ENCODE results near the gene SAMD3. TPM values are rescaled to one million over a fixed set of nuclear protein-coding genes. Genes with fewer than 3 reads are reported as not detected.

The SAMD3 gene
- total RNA-seq, 1 experiment from 2014 or later = 0.39 TPM

DNA sequence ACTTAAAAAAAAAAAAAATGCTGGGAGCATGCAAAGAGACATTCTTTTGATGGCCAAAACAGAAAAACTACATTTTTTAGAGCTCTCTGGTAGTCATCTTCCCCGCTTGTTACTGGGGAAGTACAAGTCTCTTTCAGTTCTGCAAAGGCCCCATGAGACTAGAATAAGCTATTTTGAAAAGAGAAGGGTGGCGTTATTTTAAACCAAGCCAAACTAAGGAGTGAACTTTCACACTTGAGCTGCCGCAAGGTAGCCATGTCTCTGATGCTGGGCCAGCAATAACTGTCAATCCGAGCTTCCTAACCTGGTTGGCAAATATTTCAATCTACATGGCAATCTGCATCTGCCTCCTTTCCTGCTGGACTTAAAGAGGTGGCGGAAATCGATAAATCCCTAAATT, 107.7 kb downstream of the SAMD3 start:
- H3K4ac ChIP-seq (ENCODE audit: low read depth, low read length) = no peak overlapping the region
- no peaks in the 10 kb centered on the region for H3K79me1 ChIP-seq (ENCODE audit: insufficient read depth, low read depth, low read length, poor library complexity, severe bottlenecking)
- H3K23me2 ChIP-seq (ENCODE audit: insufficient read length, low read depth, low read length, poor library complexity, severe bottlenecking) = no peaks in the 10 kb centered on the region
- no peak overlapping the region for H3T11ph ChIP-seq (ENCODE audit: low read length)
- no peak overlapping the region for H3K4me2 ChIP-seq (ENCODE audit: insufficient read depth, insufficient read length, low read length)
- no peak overlapping the region for H3K14ac ChIP-seq (ENCODE audit: insufficient read depth, low read length)
- no peak overlapping the region for H2BK5ac ChIP-seq (ENCODE audit: insufficient read length, low read length)
- no peak overlapping the region for H3K9ac ChIP-seq (ENCODE audit: extremely low read depth, insufficient read length, low read length)
- no peak overlapping the region for H2BK20ac ChIP-seq (ENCODE audit: low read depth, low read length, poor library complexity, severe bottlenecking)
- H3K79me2 ChIP-seq (ENCODE audit: insufficient read depth, low read length) = no peaks in the 10 kb centered on the region
- no peak overlapping the region for H3K27ac Mint-ChIP-seq
- no peak overlapping the region for H3K56ac ChIP-seq (ENCODE audit: insufficient read length, low read depth, low read length)
- peaks cover 0 to 3% of the 10 kb centered on the region in 2 experiments; a peak in 2 of 5 replicates for H3K9me3 Mint-ChIP-seq
- no peaks in the 10 kb centered on the region for H3K27me3 Mint-ChIP-seq (ENCODE audit: low read depth)
- TF ChIP-seq, protein P1, sequence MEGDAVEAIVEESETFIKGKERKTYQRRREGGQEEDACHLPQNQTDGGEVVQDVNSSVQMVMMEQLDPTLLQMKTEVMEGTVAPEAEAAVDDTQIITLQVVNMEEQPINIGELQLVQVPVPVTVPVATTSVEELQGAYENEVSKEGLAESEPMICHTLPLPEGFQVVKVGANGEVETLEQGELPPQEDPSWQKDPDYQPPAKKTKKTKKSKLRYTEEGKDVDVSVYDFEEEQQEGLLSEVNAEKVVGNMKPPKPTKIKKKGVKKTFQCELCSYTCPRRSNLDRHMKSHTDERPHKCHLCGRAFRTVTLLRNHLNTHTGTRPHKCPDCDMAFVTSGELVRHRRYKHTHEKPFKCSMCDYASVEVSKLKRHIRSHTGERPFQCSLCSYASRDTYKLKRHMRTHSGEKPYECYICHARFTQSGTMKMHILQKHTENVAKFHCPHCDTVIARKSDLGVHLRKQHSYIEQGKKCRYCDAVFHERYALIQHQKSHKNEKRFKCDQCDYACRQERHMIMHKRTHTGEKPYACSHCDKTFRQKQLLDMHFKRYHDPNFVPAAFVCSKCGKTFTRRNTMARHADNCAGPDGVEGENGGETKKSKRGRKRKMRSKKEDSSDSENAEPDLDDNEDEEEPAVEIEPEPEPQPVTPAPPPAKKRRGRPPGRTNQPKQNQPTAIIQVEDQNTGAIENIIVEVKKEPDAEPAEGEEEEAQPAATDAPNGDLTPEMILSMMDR (conservative IDR thresholded peaks at IDR 0.05) = no peak
- DNase-seq = no peak
- no peak overlapping the region for H4K5ac ChIP-seq (ENCODE audit: insufficient read length, low read depth, low read length)
- H3K27me3 ChIP-seq (ENCODE audit: insufficient read depth, low read length) = no peaks in the 10 kb centered on the region
- H2BK120ac ChIP-seq (ENCODE audit: low read depth, low read length, poor library complexity, severe bottlenecking) = no peak overlapping the region
- H3K9me3 ChIP-seq (ENCODE audit: control insufficient read depth, low read depth, low read length) = no peaks in the 10 kb centered on the region
- H4K91ac ChIP-seq (ENCODE audit: insufficient read length, low read depth, low read length) = no peak overlapping the region
- H3K23ac ChIP-seq (ENCODE audit: insufficient read length, low read depth, low read length) = no peak overlapping the region
- H2BK12ac ChIP-seq (ENCODE audit: insufficient read length, low read depth, low read length) = no peak overlapping the region
- peaks cover 0 to 1% (median 0%) of the 10 kb centered on the region in 3 experiments; a peak in 2 of 7 replicates for H3K36me3 Mint-ChIP-seq (ENCODE audit: insufficient read depth in 1 of 3, low read depth in 3 of 3)
- WGBS (ENCODE audit: extremely low coverage, insufficient read length, low lambda C conversion rate) = no CpG with 5 or more reads among the region's 6 CpGs
- no peak overlapping the region for H2BK15ac ChIP-seq (ENCODE audit: low read depth, low read length)
- H3K4me1 Mint-ChIP-seq = no peaks in the 10 kb centered on the region
- H3K4me1 ChIP-seq (ENCODE audit: insufficient read depth, low read length) = no peaks in the 10 kb centered on the region
- H2AK5ac ChIP-seq (ENCODE audit: insufficient read length, low read length) = no peak overlapping the region
- H2AFZ ChIP-seq (ENCODE audit: low read length) = no peak overlapping the region
- no peak overlapping the region for H3K27ac ChIP-seq (ENCODE audit: insufficient read length, low read depth, low read length)
- no peak overlapping the region for H3K18ac ChIP-seq (ENCODE audit: insufficient read length, low read depth, low read length)
- no peak overlapping the region for H4K8ac ChIP-seq (replicated peaks; ENCODE audit: insufficient read length, low read depth, low read length)
- H3K4me3 Mint-ChIP-seq = no peak overlapping the region
- H4K20me1 ChIP-seq (ENCODE audit: control insufficient read depth, insufficient read depth, insufficient read length) = no peaks in the 10 kb centered on the region
